Epithelial cell of proximal tubule (primary cell): ENCODE results near the gene ITGB3BP. TPM values are rescaled to one million over a fixed set of nuclear protein-coding genes. Genes with fewer than 3 reads are reported as not detected.

ENCODE experiments used
- DNase-seq: peaks from one replicate; pipeline ENCODE4 v3.0.0-alpha.2; 2011; ENCODE audit warnings: low read depth
- H3K4me3 ChIP-seq: 2 replicates; pipeline ENCODE4 v1.5.1; 2011; ENCODE audit warnings: low read depth, mild to moderate bottlenecking, low read length
- total RNA-seq: library from RNA; depleted of rRNA; stranded (reverse); fragments of >200 nt; gene quantifications from 2 replicates; pipeline ENCODE4 v1.2.3, GENCODE V29; 2015
- TF ChIP-seq, protein P1 (sequence below): conservative IDR thresholded peaks from 2 replicates; pipeline ENCODE4 v1.5.1; 2012; ENCODE audit warnings: low read depth, mild to moderate bottlenecking, low read length

Gene ITGB3BP
- total RNA-seq, 1 donor from 2014 or later, result 30.4 TPM

DNA sequence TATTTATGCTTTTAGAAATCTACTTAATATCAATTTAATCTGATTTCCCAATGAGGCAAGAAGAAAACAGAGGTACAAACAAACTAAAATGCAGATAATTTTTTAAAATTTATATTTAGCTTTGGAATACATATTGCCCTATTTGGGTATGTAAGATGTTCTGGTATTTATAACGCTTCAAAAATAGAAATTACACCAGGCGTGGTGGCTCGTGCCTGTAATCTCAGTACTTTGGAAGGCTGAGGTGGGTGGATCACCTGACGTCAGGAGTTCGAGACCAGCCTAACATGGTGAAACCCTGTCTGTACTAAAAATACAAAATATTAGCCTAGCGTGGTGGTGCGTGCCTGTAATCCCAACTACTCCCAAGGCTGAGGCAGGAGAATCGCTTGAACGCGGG lies 13.3 kb downstream of the ITGB3BP start:
- DNase-seq, result no peak
- no peak overlapping the region for H3K4me3 ChIP-seq
- TF ChIP-seq, protein P1, sequence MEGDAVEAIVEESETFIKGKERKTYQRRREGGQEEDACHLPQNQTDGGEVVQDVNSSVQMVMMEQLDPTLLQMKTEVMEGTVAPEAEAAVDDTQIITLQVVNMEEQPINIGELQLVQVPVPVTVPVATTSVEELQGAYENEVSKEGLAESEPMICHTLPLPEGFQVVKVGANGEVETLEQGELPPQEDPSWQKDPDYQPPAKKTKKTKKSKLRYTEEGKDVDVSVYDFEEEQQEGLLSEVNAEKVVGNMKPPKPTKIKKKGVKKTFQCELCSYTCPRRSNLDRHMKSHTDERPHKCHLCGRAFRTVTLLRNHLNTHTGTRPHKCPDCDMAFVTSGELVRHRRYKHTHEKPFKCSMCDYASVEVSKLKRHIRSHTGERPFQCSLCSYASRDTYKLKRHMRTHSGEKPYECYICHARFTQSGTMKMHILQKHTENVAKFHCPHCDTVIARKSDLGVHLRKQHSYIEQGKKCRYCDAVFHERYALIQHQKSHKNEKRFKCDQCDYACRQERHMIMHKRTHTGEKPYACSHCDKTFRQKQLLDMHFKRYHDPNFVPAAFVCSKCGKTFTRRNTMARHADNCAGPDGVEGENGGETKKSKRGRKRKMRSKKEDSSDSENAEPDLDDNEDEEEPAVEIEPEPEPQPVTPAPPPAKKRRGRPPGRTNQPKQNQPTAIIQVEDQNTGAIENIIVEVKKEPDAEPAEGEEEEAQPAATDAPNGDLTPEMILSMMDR, result no peak

DNA sequence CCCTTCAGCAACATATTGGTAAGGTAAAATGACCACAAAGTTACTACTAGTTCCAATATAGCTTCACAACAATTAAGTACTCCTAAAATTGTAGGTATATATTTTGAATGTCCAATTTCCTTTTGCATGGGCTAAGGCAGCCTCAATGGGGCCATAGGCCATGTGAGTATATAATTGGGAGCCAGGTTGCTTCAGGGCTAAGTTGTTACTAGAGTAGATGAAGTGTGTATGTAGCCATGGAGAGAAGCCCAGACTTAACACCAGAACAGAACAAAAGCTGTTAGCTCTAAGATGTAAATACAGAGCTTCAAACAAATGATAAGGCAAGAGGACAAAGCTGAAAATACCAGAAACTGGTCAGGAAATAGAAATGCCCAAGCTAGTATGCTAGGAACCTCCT lies 16.2 kb downstream of the ITGB3BP start:
- no peak for DNase-seq
- TF ChIP-seq, protein P1, result no peak
- H3K4me3 ChIP-seq, result no peak overlapping the region

DNA sequence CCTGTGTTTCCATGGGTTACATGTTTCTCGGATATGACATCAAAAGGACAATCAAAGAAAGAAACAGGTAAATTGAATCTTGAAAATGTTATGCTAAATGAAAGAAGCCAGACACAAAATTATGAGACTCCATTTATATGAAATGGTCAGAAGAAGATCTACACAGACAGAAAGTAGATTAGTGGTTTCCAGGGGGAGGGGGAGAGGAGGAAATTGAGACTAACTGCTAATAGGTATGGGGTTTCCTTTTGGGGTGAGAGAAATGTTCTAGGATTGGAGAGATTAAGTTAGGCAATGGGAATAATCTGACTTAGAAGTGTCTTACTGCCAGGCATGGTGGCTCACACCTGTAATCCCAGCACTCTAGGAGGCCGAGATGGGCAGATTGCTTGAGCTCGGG lies 21.8 kb downstream of the ITGB3BP start:
- TF ChIP-seq, protein P1, result no peak
- DNase-seq, result no peak
- no peak overlapping the region for H3K4me3 ChIP-seq

DNA sequence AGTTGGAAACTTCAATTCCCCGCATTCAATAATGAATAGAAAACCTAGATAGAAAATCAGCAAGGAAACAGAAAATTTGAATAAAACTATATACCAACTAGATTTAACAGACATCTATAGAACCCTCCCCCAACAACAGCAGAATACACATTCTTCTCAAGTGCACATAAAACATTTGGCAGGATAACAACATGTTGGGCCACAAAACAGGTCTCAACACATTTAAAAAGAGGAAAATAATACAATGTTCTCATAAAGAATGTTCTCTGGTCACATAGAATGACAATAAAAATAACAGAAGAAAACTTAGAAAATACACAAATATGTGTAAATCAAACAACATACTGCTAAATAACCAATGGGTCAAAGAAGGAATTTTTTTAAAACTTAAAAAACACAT lies 24.9 kb downstream of the ITGB3BP start:
- TF ChIP-seq, protein P1, result no peak
- no peak overlapping the region for H3K4me3 ChIP-seq
- no peak for DNase-seq

DNA sequence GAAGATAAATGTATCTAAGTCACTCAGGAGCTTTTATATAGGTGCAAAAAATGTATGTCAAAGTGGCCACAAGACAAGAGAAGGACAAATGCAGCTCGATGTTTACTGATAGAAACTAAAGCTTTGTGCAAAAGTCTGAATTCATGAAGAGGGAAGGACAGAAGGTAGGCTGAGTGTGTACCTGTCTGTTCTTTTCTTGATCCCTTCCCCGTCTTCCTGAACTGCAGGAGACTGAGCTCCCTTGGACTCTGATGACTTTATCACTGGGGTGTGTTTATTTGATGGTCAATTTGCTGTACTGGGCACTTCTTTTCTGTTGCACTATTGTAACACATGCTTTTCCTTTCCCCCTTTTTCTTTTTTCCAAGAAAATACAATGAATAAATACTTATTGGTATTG lies 25.4 kb downstream of the ITGB3BP start:
- TF ChIP-seq, protein P1, result no peak
- H3K4me3 ChIP-seq, result no peak overlapping the region
- DNase-seq, result no peak

DNA sequence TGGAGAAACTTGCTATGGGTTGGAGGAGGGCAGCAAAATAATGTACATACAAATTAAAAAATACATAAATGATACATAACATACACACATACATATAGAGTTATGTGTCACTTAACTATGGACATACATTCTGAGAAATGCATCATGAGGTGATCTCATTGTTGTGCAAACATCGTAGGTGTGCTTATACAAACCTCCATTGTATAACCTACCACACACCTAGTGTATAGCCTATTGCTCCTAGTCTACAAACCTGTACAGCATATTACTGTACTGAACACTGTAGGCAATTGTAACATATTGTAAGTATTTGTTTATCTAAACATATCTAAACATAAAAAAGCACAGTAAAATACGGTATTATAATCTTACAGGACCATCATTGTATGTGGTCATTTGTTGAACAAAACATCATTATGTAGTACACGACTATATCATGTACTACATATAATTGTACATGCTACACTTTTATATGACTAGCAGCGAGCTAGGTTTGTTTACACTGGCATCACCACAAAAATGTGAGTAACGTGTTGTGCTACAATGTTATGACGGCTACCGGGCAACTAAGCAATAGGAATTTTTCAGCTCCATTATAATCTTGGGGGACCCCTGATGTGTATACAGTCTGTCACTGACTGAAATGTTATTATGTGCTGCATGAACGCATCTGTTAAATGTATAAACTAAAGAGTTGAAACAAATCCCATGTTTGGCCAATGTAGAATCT lies 35.5 kb downstream of the ITGB3BP start:
- DNase-seq, result no peak
- no peak overlapping the region for H3K4me3 ChIP-seq
- TF ChIP-seq, protein P1, result no peak

DNA sequence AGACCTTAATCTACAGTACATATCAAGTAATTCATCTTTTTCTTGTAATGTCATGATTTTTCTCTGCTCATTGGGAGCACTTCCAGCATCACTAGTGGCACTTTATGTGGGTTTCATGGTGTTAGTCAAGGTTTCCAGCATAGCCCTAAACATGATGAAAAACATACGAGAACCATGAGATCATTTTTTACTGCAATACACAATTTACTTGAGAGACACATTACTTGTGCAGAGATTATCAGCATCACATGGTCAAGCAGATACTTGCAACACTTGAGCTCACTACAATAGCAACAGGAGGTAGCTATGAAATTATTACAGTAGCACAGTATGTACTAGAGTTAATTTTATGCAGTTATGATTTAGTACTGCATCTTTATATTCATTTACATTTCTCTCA lies 36.4 kb downstream of the ITGB3BP start:
- TF ChIP-seq, protein P1, result no peak
- DNase-seq, result no peak
- no peak overlapping the region for H3K4me3 ChIP-seq
